MCF 10A (cell line): ENCODE measurements around the gene SDC3. TPM values are rescaled to one million over a fixed set of nuclear protein-coding genes. Genes with fewer than 3 reads are reported as not detected.

Experiments
- BruUV-seq: library from RNA; stranded (reverse); fragments of 400-500 nt; replicated peaks from 2 replicates; lab custom pipeline; 2021; lab: Mats Ljungman, UMichigan
- CTCF ChIA-PET: fragments of 300-600 bp; sonication (Branson Sonifier 250); formaldehyde crosslinking; extraction: SDS; loops from one replicate; lab custom pipeline; 2021; ENCODE audit warnings: antibody characterized with exemption, inconsistent platforms; lab: Yijun Ruan, JAX
- POLR2A ChIA-PET: fragments of 300-600, 350-650 bp; sonication (Branson Sonifier 250); formaldehyde crosslinking; extraction: SDS; loops from one replicate; lab custom pipeline; 2020; ENCODE audit warnings: antibody characterized with exemption, inconsistent platforms; lab: Yijun Ruan, JAX
- DNase-seq: peaks from one replicate; pipeline ENCODE4 v3.0.0-alpha.2; 2018; ENCODE audit not compliant: unreplicated experiment
- H3K27ac Mint-ChIP-seq: one replicate; pipeline ENCODE4 v1.8.0; 2022; ENCODE audit warnings: mild to moderate bottlenecking, low read depth, mixed read lengths; ENCODE audit not compliant: unreplicated experiment
- H3K27me3 Mint-ChIP-seq: one replicate; pipeline ENCODE4 v1.8.0; 2022; ENCODE audit warnings: mixed read lengths; ENCODE audit not compliant: insufficient read depth, unreplicated experiment
- H3K36me3 Mint-ChIP-seq: one replicate; pipeline ENCODE4 v1.8.0; 2022; ENCODE audit warnings: mild to moderate bottlenecking, moderate library complexity, mixed read lengths; ENCODE audit not compliant: insufficient read depth, unreplicated experiment
- H3K4me1 Mint-ChIP-seq: one replicate; pipeline ENCODE4 v1.8.0; 2022; ENCODE audit warnings: mixed read lengths; ENCODE audit not compliant: insufficient read depth, unreplicated experiment
- H3K4me3 Mint-ChIP-seq: one replicate; pipeline ENCODE4 v1.8.0; 2022; ENCODE audit warnings: mild to moderate bottlenecking, moderate library complexity, mixed read lengths; ENCODE audit not compliant: unreplicated experiment
- H3K9me3 Mint-ChIP-seq: one replicate; pipeline ENCODE4 v1.8.0; 2022; ENCODE audit warnings: mixed read lengths; ENCODE audit not compliant: unreplicated experiment
- intact Hi-C: fragments of 100-400 bp; cut with micrococcal nuclease; formaldehyde crosslinking; loops from 2 replicates; pipeline ENCODE4 v1.14.1; 2022
- total RNA-seq: library from RNA; stranded (reverse); gene quantifications from 2 replicates; pipeline ENCODE4 v1.2.3, GENCODE V29; 2022
- TF ChIP-seq, protein P1 (sequence below): fragments of 200-600 bp; IDR thresholded peaks from one replicate; pipeline ENCODE4 v1.8.0; 2022; ENCODE audit warnings: antibody characterized with exemption, mild to moderate bottlenecking; ENCODE audit not compliant: unreplicated experiment

SDC3 gene
- total RNA-seq, 1 experiment from 2014 or later: 21.7 TPM

DNA sequence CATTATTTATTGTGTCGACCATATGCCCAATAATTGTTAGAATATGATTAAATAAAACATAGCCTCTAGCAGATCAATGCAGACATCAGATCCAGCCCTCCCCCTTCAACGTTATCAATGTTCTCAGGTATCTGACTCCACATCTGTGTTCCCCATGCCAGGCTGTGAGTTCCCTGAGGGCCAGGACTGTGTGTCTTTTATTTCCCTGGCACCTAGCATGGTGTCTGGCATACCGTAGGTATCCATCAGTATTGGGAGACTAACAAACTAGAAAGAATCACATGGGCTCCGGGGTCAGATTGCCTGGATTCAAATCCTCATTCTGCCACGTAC, 48.3 kb downstream of the SDC3 start:
- TF ChIP-seq, protein P1, sequence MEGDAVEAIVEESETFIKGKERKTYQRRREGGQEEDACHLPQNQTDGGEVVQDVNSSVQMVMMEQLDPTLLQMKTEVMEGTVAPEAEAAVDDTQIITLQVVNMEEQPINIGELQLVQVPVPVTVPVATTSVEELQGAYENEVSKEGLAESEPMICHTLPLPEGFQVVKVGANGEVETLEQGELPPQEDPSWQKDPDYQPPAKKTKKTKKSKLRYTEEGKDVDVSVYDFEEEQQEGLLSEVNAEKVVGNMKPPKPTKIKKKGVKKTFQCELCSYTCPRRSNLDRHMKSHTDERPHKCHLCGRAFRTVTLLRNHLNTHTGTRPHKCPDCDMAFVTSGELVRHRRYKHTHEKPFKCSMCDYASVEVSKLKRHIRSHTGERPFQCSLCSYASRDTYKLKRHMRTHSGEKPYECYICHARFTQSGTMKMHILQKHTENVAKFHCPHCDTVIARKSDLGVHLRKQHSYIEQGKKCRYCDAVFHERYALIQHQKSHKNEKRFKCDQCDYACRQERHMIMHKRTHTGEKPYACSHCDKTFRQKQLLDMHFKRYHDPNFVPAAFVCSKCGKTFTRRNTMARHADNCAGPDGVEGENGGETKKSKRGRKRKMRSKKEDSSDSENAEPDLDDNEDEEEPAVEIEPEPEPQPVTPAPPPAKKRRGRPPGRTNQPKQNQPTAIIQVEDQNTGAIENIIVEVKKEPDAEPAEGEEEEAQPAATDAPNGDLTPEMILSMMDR: no peak
- no TSS peak for BruUV-seq
- DNase-seq: no peak
- H3K9me3 Mint-ChIP-seq: no peaks in the 10 kb centered on the region
- no peak overlapping the region for H3K4me3 Mint-ChIP-seq
- H3K27ac Mint-ChIP-seq: no peak overlapping the region
- CTCF ChIA-PET: no interaction called here
- intact Hi-C loops: no loop called here
- peaks cover 14% of the 10 kb centered on the region for H3K4me1 Mint-ChIP-seq
- H3K27me3 Mint-ChIP-seq: no peaks in the 10 kb centered on the region
- no peaks in the 10 kb centered on the region for H3K36me3 Mint-ChIP-seq
- POLR2A ChIA-PET: no interaction called here

DNA sequence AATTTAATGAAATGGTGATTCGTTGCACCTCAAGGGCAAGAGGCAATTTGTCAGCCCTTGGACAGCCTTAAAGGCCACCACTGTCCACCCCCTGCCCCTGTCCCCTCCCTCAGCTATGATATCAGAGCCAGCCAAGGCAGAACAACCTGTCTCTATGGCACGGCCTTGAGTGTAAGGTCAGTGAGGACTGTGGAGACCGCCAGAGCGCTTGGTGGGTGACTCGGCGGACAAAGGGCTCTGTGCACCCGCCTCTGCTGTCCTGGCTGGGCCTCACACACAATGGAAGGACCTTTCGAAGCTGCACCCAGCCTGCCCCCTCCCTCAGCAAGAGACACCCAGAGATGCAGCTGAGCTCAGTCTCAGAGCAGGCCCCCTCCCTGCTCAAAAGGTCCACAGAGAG, 50.6 kb downstream of the SDC3 start:
- Mint-ChIP-seq H3K27ac (no peak overlapping the region), H3K4me3 (no peak overlapping the region), H3K9me3 (no peaks in the 10 kb centered on the region), H3K36me3 (no peaks in the 10 kb centered on the region), H3K27me3 (no peaks in the 10 kb centered on the region), H3K4me1 (peaks cover 14% of the 10 kb centered on the region)
- intact Hi-C loops: loop anchor here (5.0 kb wide), 1 partner anchor 36 kb away; no protein-coding TSS in a partner anchor
- CTCF ChIA-PET: no interaction called here
- no TSS peak for BruUV-seq
- POLR2A ChIA-PET: interaction anchor here (0.9 kb wide), 1 partner anchor 28 kb away, joined by 3 read pairs; no protein-coding TSS in a partner anchor
- TF ChIP-seq, protein P1: no peak
- no peak for DNase-seq

DNA sequence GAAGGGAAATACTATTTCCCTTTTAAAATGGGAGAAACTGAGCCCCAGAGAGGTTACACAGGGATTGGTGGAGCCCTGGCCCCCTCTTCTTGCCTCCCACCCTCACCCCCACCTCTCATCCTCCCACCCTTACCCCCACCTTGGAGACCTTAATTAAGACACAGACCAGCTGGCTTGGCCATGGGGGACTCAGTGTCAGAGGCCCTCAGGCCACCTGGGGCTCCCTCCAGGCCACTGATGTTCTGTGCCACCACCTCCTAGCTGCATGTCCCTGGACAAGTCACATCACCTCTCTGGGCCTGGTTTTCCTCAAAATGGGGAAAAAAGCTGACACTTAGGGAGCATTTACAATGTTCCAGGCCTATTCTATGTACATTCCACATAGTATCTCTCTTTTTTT, 51.5 kb downstream of the SDC3 start:
- intact Hi-C loops: loop anchor here (5.0 kb wide), 1 partner anchor 35 kb away; no protein-coding TSS in a partner anchor
- no peak overlapping the region for H3K27ac Mint-ChIP-seq
- no peaks in the 10 kb centered on the region for H3K9me3 Mint-ChIP-seq
- no peak for DNase-seq
- TF ChIP-seq, protein P1: no peak
- no TSS peak for BruUV-seq
- no peaks in the 10 kb centered on the region for H3K36me3 Mint-ChIP-seq
- no peak overlapping the region for H3K4me3 Mint-ChIP-seq
- peaks cover 19% of the 10 kb centered on the region for H3K4me1 Mint-ChIP-seq
- H3K27me3 Mint-ChIP-seq: no peaks in the 10 kb centered on the region
- ChIA-PET CTCF (interaction anchor here (0.6 to 1.7 kb wide), 2 partner anchors 55 to 121 kb away, joined by 3 to 9 read pairs; no protein-coding TSS in a partner anchor), POLR2A (no interaction called here)

DNA sequence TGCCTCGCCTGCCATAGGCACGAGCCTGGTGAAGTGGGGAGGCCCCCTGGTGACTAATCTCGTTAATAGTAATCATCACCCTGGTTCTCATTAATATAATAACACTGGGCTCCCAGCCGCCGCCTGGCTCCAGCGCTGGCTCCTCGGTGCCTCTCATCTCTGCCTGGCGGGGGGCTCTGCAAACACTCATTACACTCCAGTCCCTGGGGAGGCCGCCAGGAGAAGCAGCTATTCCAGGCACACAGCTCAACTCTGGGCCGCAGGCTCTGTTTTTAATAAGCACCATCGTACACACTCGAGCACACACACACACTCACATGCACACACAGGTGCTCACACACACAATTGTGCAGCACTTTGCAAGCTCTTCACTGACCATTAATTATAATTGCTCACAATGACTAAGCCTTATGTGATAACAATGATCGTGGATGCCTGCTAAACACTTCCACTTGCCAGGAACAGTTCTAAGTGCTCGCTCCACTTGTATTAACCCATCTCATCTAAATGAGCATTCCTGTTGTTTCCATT, 52.2 kb downstream of the SDC3 start:
- ChIA-PET POLR2A (no interaction called here), CTCF (interaction anchor here (0.6 to 1.7 kb wide), 2 partner anchors 55 to 120 kb away, joined by 3 to 9 read pairs; no protein-coding TSS in a partner anchor)
- intact Hi-C loops: loop anchor here (5.0 kb wide), 1 partner anchor 34 kb away; no protein-coding TSS in a partner anchor
- DNase-seq: no peak
- Mint-ChIP-seq H3K4me3 (no peak overlapping the region), H3K27me3 (no peaks in the 10 kb centered on the region), H3K4me1 (peaks cover 21% of the 10 kb centered on the region), H3K9me3 (no peaks in the 10 kb centered on the region), H3K36me3 (no peaks in the 10 kb centered on the region), H3K27ac (no peak overlapping the region)
- TF ChIP-seq, protein P1: no peak
- BruUV-seq: no TSS peak
